Thoracic aorta (tissue), 2 donors: Measurements from ENCODE around the gene STRN. TPM values are rescaled to one million over a fixed set of nuclear protein-coding genes. Genes with fewer than 3 reads are reported as not detected.

ENCODE experiments used
- ATAC-seq: fragments of 150-250 bp; one replicate; pipeline ENCODE4 v1.8.0; 2017; ENCODE audit warnings: low read depth; ENCODE audit not compliant: insufficient number of reproducible peaks, low FRiP score
- DNase-seq: peaks from one replicate; pipeline ENCODE4 v3.0.0-alpha.2; 2020; ENCODE audit warnings: low spot score
- H3K27ac ChIP-seq, 2 donors: fragments of 200-600 bp; sonication (generic); 1 replicate in 1 of 2; 2 replicates in 1 of 2; pipeline ENCODE4 v1.5.1; 2016; ENCODE audit warnings: mild to moderate bottlenecking in 2 of 2, moderate library complexity in 2 of 2
- H3K27me3 ChIP-seq: fragments of 200-600 bp; sonication (generic); replicated peaks from 2 replicates; pipeline ENCODE4 v1.6.0; 2016; ENCODE audit warnings: mild to moderate bottlenecking; ENCODE audit not compliant: insufficient read depth
- H3K36me3 ChIP-seq: fragments of 200-600 bp; sonication (generic); one replicate; pipeline ENCODE4 v1.5.1; 2016
- H3K4me1 ChIP-seq, 2 donors: fragments of 200-600 bp; sonication (generic); 1 replicate in 1 of 2; 2 replicates in 1 of 2; pipeline versions ENCODE4 v1.5.1 to v1.6.0; 2016; ENCODE audit warnings: low read depth in 2 of 2, mild to moderate bottlenecking in 1 of 2; ENCODE audit not compliant: control insufficient read depth in 1 of 2
- H3K4me3 ChIP-seq: fragments of 200-600 bp; sonication (generic); 2 replicates; pipeline ENCODE4 v1.5.1; 2016; ENCODE audit warnings: mild to moderate bottlenecking
- H3K9me3 ChIP-seq: fragments of 200-600 bp; sonication (generic); 2 replicates; pipeline ENCODE4 v1.5.1; 2016
- CTCF ChIP-seq: fragments of 200-600 bp; sonication (generic); IDR thresholded peaks from one replicate; pipeline ENCODE4 v1.5.1; 2019; ENCODE audit warnings: antibody characterized with exemption
- total RNA-seq, 2 donors: library from RNA; depleted of rRNA; stranded (reverse); fragments of >200 nt; gene quantifications; one replicate each; pipeline versions ENCODE4 v1.1.0 to v1.2.3, GENCODE V29; 2016

STRN gene
- total RNA-seq, 2 donors from 2014 or later: 14.6 to 23.4 TPM

DNA sequence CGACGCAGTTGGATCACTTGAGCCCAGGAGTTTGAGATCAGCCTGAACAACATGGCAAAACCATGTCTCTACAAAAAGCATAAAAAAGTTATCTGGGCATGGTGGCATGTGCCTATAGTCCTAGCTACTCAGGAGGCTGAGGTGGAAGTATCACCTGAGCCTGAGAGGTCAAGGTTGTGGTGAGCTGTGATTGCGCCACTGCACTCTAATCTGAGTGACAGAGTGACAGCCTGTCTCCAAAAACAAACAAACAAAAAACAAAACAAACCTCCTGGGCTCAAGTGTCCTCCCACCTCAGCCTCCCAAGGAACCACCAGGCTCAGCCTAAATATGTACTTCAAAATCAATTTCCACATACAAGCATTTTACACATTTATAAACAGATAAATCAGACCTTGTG, 83.8 kb downstream of the STRN start:
- no peak for DNase-seq
- Histone ChIP-seq H3K27me3 (no peaks in the 10 kb centered on the region), H3K9me3 (no peaks in the 10 kb centered on the region), H3K4me3 (no peak overlapping the region), H3K36me3 (peaks cover 22% of the 10 kb centered on the region), H3K27ac (no peak overlapping the region), H3K4me1 (no peaks in the 10 kb centered on the region)
- ATAC-seq: no peak
- TF ChIP-seq CTCF: no peak

GRCh38 chr2:36881816-36882215, 84.5 kb downstream of the STRN start:
- DNase-seq (no peak), ATAC-seq (no peak)
- no peak overlapping the region for H3K27ac ChIP-seq
- H3K4me3 ChIP-seq: no peak overlapping the region
- H3K36me3 ChIP-seq: peaks cover 27% of the 10 kb centered on the region
- no peak for TF ChIP-seq CTCF
- H3K9me3 ChIP-seq: no peaks in the 10 kb centered on the region
- no peaks in the 10 kb centered on the region for H3K27me3 ChIP-seq
- H3K4me1 ChIP-seq: no peaks in the 10 kb centered on the region

DNA sequence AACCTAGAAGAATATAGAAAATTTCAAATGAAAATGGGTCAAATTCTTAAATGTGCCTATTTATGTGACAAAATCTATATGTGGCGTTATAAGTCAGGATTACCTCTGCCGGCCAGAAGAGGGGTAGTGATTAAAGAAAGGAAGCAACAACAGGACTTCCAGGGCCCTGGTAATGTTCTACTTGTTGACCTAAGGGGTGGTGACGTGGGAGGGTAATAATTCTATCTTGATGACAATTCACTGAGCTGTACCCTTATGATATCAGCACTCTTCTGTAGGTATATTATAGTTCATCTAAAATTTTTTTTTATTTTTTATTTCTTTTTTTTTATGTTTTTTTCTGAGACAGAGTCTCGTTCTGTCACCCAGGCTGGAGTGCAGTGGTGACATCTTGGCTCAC, 87.9 kb downstream of the STRN start:
- peaks cover 32% of the 10 kb centered on the region for H3K36me3 ChIP-seq
- H3K4me3 ChIP-seq: no peak overlapping the region
- DNase-seq: no peak

DNA sequence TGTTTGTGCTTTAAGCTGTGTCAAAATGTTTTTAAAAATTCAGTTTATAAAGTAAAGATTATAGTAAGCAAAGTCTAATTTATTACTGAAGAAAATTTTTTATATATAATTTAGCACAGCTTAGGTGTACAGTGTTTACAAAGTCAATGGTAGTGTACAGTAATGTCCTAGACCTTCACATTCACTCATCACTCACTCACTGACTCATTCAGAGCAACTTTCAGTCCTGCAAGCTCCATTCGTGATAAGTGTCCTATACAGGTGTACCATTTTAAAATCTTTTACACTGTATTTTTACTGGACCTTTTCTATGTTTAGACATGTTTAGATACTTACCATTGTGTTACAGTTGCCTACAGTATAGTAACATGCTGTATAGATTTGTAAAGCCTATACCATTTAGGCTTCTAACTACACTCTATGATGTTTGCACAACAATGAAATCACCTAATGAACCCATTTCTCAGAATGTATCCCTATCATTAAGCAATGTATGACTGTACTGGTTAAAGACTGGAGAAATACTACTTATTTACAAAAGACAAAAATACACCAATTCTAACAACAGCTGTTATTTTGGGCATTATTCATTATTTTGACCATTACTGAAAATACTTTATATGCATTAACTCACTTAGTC, 95.1 kb downstream of the STRN start:
- no peaks in the 10 kb centered on the region for H3K9me3 ChIP-seq
- H3K4me1 ChIP-seq: no peaks in the 10 kb centered on the region
- no peak for DNase-seq
- no peak for ATAC-seq
- peaks cover 27% of the 10 kb centered on the region for H3K36me3 ChIP-seq
- H3K4me3 ChIP-seq: no peak overlapping the region
- H3K27ac ChIP-seq: no peak overlapping the region
- TF ChIP-seq CTCF: no peak
- H3K27me3 ChIP-seq: no peaks in the 10 kb centered on the region

More for the DNA sequence above, 87.9 kb downstream of the STRN start:
- H3K27ac ChIP-seq: no peak overlapping the region
- H3K9me3 ChIP-seq: no peaks in the 10 kb centered on the region
- no peak for ATAC-seq
- no peaks in the 10 kb centered on the region for H3K27me3 ChIP-seq
- no peaks in the 10 kb centered on the region for H3K4me1 ChIP-seq
- TF ChIP-seq CTCF: no peak

DNA sequence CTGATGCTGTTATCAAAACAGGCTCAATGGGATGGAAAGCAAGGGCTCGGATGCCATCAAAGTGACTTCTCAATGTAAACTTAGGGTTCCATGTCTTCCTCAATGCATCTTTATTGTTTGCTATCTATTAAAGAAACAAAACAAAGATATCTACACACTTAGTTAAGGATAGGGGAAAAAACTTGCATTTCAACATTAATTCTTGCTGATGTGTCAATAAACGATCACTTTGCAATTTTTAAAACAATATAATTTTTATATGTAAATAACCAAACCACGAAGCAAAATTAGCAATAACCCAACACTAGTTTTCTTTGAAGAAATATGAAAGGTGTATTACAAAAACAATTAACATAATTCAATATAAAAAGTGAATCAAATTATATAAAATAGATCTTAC, 96.7 kb downstream of the STRN start:
- H3K27me3 ChIP-seq: no peaks in the 10 kb centered on the region

More for the DNA sequence above, 96.7 kb downstream of the STRN start:
- ATAC-seq (no peak), DNase-seq (no peak)
- no peak overlapping the region for H3K27ac ChIP-seq
- no peaks in the 10 kb centered on the region for H3K4me1 ChIP-seq
- no peak for TF ChIP-seq CTCF
- H3K36me3 ChIP-seq: peaks cover 19% of the 10 kb centered on the region
- no peaks in the 10 kb centered on the region for H3K9me3 ChIP-seq
- H3K4me3 ChIP-seq: no peak overlapping the region
